Activated naive CD4-positive, alpha-beta T cell treated with anti-CD3 and anti-CD28 coated beads, Interleukin-2, amount 10 ng/mL, durations not matched to agents 7 days and 5 days (primary cell): ENCODE measurements around the gene SHISAL2B.

Source experiments
- CTCF ChIA-PET: fragments of 350-600 bp; sonication (Branson Sonifier 250); formaldehyde crosslinking; loops from one replicate; lab custom pipeline; 2021; ENCODE audit warnings: antibody characterized with exemption; lab: Charles Lee
- DNase-seq: peaks from one replicate; pipeline ENCODE4 v3.0.0-alpha.2; 2020
- H3K27ac Mint-ChIP-seq: one replicate; pipeline ENCODE4 v1.8.0; 2021; ENCODE audit warnings: mild to moderate bottlenecking, moderate library complexity, mixed read lengths
- H3K27me3 Mint-ChIP-seq: one replicate; pipeline ENCODE4 v1.8.0; 2021; ENCODE audit warnings: mild to moderate bottlenecking, mixed read lengths
- H3K36me3 Mint-ChIP-seq: one replicate; pipeline ENCODE4 v1.8.0; 2021; ENCODE audit warnings: mixed read lengths
- H3K4me1 Mint-ChIP-seq: one replicate; pipeline ENCODE4 v1.8.0; 2021; ENCODE audit warnings: mixed read lengths
- H3K4me3 Mint-ChIP-seq: one replicate; pipeline ENCODE4 v1.8.0; 2021; ENCODE audit warnings: mild to moderate bottlenecking, moderate library complexity, mixed read lengths
- H3K9me3 Mint-ChIP-seq: one replicate; pipeline ENCODE4 v1.8.0; 2021; ENCODE audit warnings: mixed read lengths

SHISAL2B gene

GRCh38 chr5:64742821-64743220, 52.5 kb downstream of the SHISAL2B start:
- no peak overlapping the region for H3K27ac Mint-ChIP-seq

GRCh38 chr5:64744914-64745313, 54.6 kb downstream of the SHISAL2B start:
- peaks cover 2% of the 10 kb centered on the region for H3K4me1 Mint-ChIP-seq
- DNase-seq, result no peak
- CTCF ChIA-PET, result no interaction called here
- H3K27me3 Mint-ChIP-seq, result no peaks in the 10 kb centered on the region
- H3K36me3 Mint-ChIP-seq, result peaks cover 7% of the 10 kb centered on the region
- no peak overlapping the region for H3K4me3 Mint-ChIP-seq
- H3K9me3 Mint-ChIP-seq, result no peaks in the 10 kb centered on the region
- no peak overlapping the region for H3K27ac Mint-ChIP-seq

More at GRCh38 chr5:64742821-64743220, 52.5 kb downstream of the SHISAL2B start:
- no peak overlapping the region for H3K4me3 Mint-ChIP-seq
- no peaks in the 10 kb centered on the region for H3K9me3 Mint-ChIP-seq
- DNase-seq, result no peak
- H3K4me1 Mint-ChIP-seq, result peaks cover 2% of the 10 kb centered on the region
- no peaks in the 10 kb centered on the region for H3K27me3 Mint-ChIP-seq
- CTCF ChIA-PET, result no interaction called here
- H3K36me3 Mint-ChIP-seq, result peaks cover 9% of the 10 kb centered on the region

GRCh38 chr5:64746446-64746845, 56.1 kb downstream of the SHISAL2B start:
- Mint-ChIP-seq H3K27me3 (no peaks in the 10 kb centered on the region), H3K9me3 (no peaks in the 10 kb centered on the region), H3K4me1 (peaks cover 2% of the 10 kb centered on the region), H3K27ac (no peak overlapping the region), H3K36me3 (peaks cover 9% of the 10 kb centered on the region), H3K4me3 (no peak overlapping the region)
- CTCF ChIA-PET, result no interaction called here
- no peak for DNase-seq

GRCh38 chr5:64749385-64749784, 59.1 kb downstream of the SHISAL2B start:
- peaks cover 2% of the 10 kb centered on the region for H3K4me1 Mint-ChIP-seq
- H3K27ac Mint-ChIP-seq, result no peak overlapping the region
- H3K9me3 Mint-ChIP-seq, result no peaks in the 10 kb centered on the region
- peaks cover 11% of the 10 kb centered on the region for H3K36me3 Mint-ChIP-seq
- CTCF ChIA-PET, result no interaction called here
- no peak overlapping the region for H3K4me3 Mint-ChIP-seq
- H3K27me3 Mint-ChIP-seq, result no peaks in the 10 kb centered on the region
- no peak for DNase-seq

GRCh38 chr5:64754066-64754465, 63.8 kb downstream of the SHISAL2B start:
- Mint-ChIP-seq H3K36me3 (peaks cover 12% of the 10 kb centered on the region), H3K9me3 (no peaks in the 10 kb centered on the region), H3K4me3 (no peak overlapping the region), H3K27me3 (no peaks in the 10 kb centered on the region), H3K4me1 (no peaks in the 10 kb centered on the region), H3K27ac (no peak overlapping the region)
- no peak for DNase-seq
- CTCF ChIA-PET, result no interaction called here

- H3K9me3 Mint-ChIP-seq, result no peaks in the 10 kb centered on the region
- peaks cover 8% of the 10 kb centered on the region for H3K36me3 Mint-ChIP-seq
- H3K27me3 Mint-ChIP-seq, result no peaks in the 10 kb centered on the region
- CTCF ChIA-PET, result no interaction called here
- H3K27ac Mint-ChIP-seq, result no peak overlapping the region
- peaks cover 3% of the 10 kb centered on the region for H3K4me1 Mint-ChIP-seq
- no peak overlapping the region for H3K4me3 Mint-ChIP-seq
- no peak for DNase-seq
Observed at GRCh38 chr5:64758901-64759300, 68.6 kb downstream of the SHISAL2B start.

- Mint-ChIP-seq H3K9me3 (no peaks in the 10 kb centered on the region), H3K4me1 (peaks cover 7% of the 10 kb centered on the region), H3K27ac (no peak overlapping the region), H3K36me3 (peaks cover 10% of the 10 kb centered on the region), H3K27me3 (no peaks in the 10 kb centered on the region), H3K4me3 (no peak overlapping the region)
- DNase-seq, result no peak
- CTCF ChIA-PET, result no interaction called here
Observed at GRCh38 chr5:64759960-64760660, 69.8 kb downstream of the SHISAL2B start.

GRCh38 chr5:64763948-64764503, 73.7 kb downstream of the SHISAL2B start:
- DNase-seq, result no peak
- Mint-ChIP-seq H3K27me3 (no peaks in the 10 kb centered on the region), H3K36me3 (peaks cover 21% of the 10 kb centered on the region), H3K4me1 (peaks cover 35% of the 10 kb centered on the region), H3K9me3 (no peaks in the 10 kb centered on the region), H3K27ac (no peak overlapping the region), H3K4me3 (no peak overlapping the region)
- CTCF ChIA-PET, result interaction anchor here (0.7 to 1.2 kb wide), 2 partner anchors 19 to 539 kb away, joined by 3 read pairs; no protein-coding TSS in a partner anchor

GRCh38 chr5:64765804-64766504, 75.7 kb downstream of the SHISAL2B start:
- no peak for DNase-seq
- H3K9me3 Mint-ChIP-seq, result no peaks in the 10 kb centered on the region
- peaks cover 49% of the 10 kb centered on the region for H3K4me1 Mint-ChIP-seq
- H3K4me3 Mint-ChIP-seq, result no peak overlapping the region
- H3K36me3 Mint-ChIP-seq, result peaks cover 21% of the 10 kb centered on the region
- CTCF ChIA-PET, result interaction anchor here (2.7 kb wide), 1 partner anchor 18 kb away, joined by 8 read pairs; no protein-coding TSS in a partner anchor
- H3K27ac Mint-ChIP-seq, result peak overlapping the region; percentile 17
- no peaks in the 10 kb centered on the region for H3K27me3 Mint-ChIP-seq

- no peaks in the 10 kb centered on the region for H3K27me3 Mint-ChIP-seq
- peak overlapping the region; percentile 13 for H3K27ac Mint-ChIP-seq
- H3K9me3 Mint-ChIP-seq, result no peaks in the 10 kb centered on the region
- no peak for DNase-seq
- CTCF ChIA-PET, result interaction anchor here (0.7 to 2.7 kb wide), 2 partner anchors 17 to 19 kb away, joined by 3 to 8 read pairs; no protein-coding TSS in a partner anchor
- peak overlapping the region; percentile 94 for H3K4me3 Mint-ChIP-seq
- H3K36me3 Mint-ChIP-seq, result peaks cover 18% of the 10 kb centered on the region
- H3K4me1 Mint-ChIP-seq, result peaks cover 53% of the 10 kb centered on the region
Observed at GRCh38 chr5:64766941-64767340, 76.6 kb downstream of the SHISAL2B start.
